Stimulated activated CD4-positive, alpha-beta T cell treated with anti-CD3 and anti-CD28 coated beads, Interleukin-2, amount 100 ng/mL, for 48 hours (primary cell): ENCODE measurements around the gene CASP10.

ENCODE experiments used
- DNase-seq, 2 donors: peaks; one replicate each; pipeline ENCODE4 v3.0.0-alpha.2; 2020

Gene CASP10

DNA sequence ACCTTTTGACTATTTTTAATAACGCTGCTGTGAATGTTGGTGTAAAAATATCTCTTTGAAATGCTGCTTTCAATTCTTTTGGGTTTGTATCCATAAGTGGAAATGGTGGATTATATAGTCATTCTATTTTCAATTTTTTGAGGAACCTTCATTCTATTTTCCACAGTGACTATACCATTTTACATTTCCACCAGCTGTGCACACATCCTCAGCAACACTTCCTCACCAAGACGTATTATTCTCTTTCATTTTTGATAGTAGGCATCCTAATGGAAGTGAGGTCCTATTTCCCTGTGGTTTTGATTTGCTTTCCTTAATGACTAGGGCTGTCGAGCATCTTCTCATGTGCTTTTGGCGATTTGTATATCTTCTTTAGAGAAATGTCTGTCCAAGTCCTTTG is 14.8 kb downstream of the CASP10 start:
- no peak for DNase-seq

DNA sequence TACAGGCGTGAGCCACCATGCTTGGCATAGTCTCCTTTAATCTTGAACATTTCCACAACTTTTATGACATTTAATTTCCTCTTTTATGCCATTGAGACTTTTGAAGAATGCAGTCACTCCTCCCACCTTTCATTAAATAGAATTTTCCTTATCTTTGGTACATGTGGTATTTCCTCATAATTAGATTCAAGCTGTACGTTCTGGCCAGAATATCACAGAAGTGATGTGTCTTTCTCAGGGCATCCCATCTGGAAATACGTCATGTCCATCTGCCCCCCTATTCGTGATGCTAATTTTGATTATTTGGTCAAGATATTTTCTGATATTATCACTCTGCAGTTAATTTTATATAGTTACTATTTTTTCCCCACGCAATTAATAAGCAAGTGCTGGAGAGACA is 16.9 kb downstream of the CASP10 start:
- DNase-seq, result no peak

DNA sequence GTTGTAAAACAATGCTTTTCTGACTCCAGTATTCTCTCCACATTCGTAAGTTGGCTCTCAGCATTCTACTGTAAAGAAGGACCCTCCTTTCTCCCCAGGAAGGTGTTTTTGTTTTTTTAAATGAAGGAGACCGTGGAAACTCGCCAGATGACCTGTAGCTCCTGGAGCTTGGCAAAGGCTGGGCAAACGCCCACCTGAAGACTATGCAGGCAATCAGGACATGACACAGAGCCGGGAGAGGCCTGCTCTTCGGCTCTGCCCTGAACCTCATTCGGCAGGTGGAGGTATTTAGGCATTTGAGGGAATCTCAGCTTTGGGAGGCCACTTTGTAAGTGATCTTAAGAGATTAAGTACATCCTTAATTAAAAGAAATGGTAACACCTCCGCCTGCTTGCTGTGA is 17.4 kb downstream of the CASP10 start:
- DNase-seq, result no peak

GRCh38 chr2:201201371-201201770 is 18.4 kb downstream of the CASP10 start:
- no peak for DNase-seq

GRCh38 chr2:201203916-201204654 is 21.1 kb downstream of the CASP10 start:
- no peak for DNase-seq

GRCh38 chr2:201204655-201205514 is 21.9 kb downstream of the CASP10 start:
- DNase-seq, result no peak

DNA sequence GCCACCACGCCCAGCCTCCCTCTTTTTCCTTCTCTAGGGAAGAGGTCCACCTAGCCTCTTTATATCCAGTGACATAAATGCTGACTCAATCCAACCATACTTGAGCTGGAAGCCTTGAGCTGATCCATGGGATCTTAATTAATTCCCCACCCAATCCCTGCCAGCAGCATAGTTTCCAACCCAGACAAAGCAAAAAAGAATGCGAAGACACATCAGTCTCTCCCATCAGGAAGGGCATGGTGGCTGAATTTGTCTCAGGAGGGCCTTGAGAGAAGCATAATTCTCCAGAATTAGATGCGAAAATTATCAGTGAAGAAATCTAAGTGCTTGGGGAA is 22.5 kb downstream of the CASP10 start:
- DNase-seq, result no peak

DNA sequence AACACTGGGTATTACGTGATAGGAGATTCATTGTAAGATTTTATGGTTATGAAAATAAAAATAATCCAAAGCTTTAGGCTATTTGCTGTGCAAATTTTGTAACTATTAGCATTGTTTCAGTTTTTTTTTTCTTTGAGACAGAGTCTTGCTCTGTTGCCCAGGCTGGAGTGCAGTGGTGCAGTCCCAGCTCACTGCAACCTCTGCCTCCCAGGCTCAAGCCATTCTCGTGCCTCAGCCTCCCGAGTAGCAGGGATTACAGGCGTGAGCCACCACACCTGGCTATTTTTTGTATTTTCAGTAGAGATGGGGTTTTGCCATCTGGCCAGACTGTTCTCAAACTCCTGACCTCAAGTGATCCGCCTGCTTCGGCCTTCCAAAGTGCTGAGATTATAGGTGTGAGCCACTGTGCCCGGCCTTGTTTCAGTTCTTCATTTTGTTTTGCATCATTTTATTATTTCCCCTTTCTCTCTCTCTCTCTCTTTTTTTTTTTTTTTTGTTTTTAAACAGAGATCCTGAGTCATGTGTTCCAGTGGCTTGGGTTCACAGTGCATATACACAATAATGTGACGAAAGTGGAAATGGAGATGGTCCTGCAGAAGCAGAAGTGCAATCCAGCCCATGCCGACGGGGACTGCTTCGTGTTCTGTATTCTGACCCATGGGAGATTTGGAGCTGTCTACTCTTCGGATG is 25.8 kb downstream of the CASP10 start:
- no peak for DNase-seq

DNA sequence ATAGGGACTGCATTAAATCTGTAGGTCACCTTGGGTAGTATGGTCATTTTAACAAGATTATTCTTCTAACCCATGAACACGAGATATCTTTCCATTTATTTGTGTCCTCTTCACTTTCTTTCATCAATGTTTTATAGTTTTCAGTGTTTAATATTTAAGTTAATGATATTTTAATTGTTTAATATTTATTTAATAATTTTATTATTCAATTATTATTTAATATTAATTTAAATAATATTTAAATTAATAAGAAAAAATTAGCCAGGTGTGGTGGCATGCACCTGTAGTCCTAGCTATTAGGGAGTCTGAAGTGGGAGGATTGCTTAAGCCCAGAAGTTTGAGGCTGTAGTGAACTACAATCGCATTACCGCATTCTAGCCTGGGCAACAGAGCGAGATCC is 33.0 kb downstream of the CASP10 start:
- DNase-seq, result no peak

GRCh38 chr2:201216918-201217317 is 34.0 kb downstream of the CASP10 start:
- no peak for DNase-seq

GRCh38 chr2:201218780-201219179 is 35.8 kb downstream of the CASP10 start:
- DNase-seq, result no peak

- DNase-seq, result no peak
These were observed 36.6 kb downstream of the CASP10 start for GRCh38 chr2:201219328-201220096.

GRCh38 chr2:201220102-201220570 is 37.2 kb downstream of the CASP10 start:
- DNase-seq, result no peak

- DNase-seq, result no peak
These were observed 40.4 kb downstream of the CASP10 start for GRCh38 chr2:201223089-201224073.

DNA sequence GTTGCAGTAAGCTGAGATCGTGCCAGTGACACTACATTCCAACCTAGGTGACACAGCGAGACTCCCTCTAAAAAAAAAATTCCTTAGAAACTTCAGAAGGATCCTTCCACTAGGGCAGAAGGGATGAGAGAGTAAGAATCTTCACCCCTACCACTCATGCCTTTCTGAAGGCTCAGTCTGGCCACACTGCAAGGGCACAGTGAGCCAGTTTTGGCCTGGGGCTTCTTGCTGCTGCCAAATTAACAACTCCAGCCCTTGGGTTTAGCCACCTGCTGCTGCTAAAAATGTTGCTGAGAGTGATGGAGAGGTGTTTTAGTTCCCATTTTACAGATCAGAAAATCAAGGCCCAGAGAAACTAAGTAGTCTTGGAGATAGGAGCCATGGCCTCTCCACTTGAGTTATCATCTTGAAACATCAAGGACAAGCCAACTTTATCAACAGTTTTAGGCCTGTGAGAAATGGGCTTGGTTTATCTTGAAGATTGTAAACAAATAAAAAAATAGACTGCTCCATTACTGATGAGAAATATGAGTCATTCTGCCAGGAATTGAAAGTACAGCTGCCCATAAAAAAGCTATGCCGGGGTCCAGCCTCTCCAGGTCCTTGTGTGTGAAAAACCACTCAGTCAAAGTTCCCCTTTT is 45.5 kb downstream of the CASP10 start:
- no peak for DNase-seq

GRCh38 chr2:201228912-201229290 is 46.0 kb downstream of the CASP10 start:
- DNase-seq, result no peak

DNA sequence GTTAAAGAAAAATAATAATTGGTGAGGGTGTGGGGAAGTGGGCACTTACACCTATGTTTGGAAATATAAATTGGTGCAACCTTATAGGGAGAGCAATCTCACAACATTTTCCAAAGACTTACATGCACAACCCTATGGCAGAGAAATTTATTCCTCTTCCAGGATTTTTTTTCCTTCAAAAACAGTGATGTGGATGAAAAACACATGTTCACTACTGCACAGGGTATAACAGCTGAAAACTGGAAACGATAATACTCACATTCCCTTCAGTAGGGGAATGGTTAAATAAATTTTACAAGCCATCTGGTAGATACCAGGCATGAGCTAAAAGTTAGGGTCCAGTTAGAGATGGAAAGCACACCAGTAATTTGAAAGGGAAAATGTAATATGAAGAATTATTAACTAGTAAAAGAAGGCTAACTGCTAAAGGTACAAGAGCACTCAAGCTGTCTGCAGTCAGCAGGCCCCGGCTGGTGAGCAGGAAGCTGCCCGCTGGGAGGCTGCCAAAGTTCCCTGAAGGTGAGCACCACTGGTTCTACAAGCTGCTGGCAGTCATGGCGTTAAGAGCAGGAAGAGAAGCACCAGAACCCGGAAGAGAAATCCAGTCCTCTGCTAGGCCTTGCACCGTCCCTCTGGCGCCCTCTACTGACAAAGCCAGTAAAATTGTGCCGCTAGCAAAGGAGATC is 49.0 kb downstream of the CASP10 start:
- peak; percentile 95 to 96 for DNase-seq

GRCh38 chr2:201232467-201232815 is 49.5 kb downstream of the CASP10 start:
- no peak for DNase-seq

GRCh38 chr2:201233192-201233811 is 50.4 kb downstream of the CASP10 start:
- DNase-seq, result peak; percentile 75 to 77
